ENCODE results near the gene TSC22D4.

DNA sequence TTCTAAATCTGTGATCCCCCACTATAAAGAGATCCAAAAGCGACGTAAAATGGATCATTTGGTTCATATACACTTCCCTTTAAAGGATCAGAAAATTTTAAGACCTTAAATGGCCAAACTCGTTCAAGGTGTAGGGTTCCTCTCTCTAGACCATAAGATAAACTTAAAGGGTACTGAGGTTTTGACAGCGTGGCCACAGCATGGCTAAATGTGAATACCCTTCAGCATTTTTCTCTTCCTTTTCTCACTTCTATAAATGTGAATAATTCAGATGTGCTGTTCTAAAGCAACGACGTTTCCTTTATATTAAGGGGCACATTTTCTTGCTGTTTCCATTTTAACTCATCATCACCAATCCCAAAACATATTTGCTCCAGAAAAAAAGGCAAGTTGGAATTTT, 55.7 kb downstream of the TSC22D4 start:
- TF ChIP-seq, protein P1, sequence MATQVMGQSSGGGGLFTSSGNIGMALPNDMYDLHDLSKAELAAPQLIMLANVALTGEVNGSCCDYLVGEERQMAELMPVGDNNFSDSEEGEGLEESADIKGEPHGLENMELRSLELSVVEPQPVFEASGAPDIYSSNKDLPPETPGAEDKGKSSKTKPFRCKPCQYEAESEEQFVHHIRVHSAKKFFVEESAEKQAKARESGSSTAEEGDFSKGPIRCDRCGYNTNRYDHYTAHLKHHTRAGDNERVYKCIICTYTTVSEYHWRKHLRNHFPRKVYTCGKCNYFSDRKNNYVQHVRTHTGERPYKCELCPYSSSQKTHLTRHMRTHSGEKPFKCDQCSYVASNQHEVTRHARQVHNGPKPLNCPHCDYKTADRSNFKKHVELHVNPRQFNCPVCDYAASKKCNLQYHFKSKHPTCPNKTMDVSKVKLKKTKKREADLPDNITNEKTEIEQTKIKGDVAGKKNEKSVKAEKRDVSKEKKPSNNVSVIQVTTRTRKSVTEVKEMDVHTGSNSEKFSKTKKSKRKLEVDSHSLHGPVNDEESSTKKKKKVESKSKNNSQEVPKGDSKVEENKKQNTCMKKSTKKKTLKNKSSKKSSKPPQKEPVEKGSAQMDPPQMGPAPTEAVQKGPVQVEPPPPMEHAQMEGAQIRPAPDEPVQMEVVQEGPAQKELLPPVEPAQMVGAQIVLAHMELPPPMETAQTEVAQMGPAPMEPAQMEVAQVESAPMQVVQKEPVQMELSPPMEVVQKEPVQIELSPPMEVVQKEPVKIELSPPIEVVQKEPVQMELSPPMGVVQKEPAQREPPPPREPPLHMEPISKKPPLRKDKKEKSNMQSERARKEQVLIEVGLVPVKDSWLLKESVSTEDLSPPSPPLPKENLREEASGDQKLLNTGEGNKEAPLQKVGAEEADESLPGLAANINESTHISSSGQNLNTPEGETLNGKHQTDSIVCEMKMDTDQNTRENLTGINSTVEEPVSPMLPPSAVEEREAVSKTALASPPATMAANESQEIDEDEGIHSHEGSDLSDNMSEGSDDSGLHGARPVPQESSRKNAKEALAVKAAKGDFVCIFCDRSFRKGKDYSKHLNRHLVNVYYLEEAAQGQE (IDR thresholded peaks at IDR 0.05; ENCODE audit: low read depth, low read length): no peak
- TF ChIP-seq, protein P2, sequence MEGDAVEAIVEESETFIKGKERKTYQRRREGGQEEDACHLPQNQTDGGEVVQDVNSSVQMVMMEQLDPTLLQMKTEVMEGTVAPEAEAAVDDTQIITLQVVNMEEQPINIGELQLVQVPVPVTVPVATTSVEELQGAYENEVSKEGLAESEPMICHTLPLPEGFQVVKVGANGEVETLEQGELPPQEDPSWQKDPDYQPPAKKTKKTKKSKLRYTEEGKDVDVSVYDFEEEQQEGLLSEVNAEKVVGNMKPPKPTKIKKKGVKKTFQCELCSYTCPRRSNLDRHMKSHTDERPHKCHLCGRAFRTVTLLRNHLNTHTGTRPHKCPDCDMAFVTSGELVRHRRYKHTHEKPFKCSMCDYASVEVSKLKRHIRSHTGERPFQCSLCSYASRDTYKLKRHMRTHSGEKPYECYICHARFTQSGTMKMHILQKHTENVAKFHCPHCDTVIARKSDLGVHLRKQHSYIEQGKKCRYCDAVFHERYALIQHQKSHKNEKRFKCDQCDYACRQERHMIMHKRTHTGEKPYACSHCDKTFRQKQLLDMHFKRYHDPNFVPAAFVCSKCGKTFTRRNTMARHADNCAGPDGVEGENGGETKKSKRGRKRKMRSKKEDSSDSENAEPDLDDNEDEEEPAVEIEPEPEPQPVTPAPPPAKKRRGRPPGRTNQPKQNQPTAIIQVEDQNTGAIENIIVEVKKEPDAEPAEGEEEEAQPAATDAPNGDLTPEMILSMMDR (IDR thresholded peaks at IDR 0.05): no peak
- TF ChIP-seq POLR2AphosphoS5 (IDR thresholded peaks at IDR 0.05; ENCODE audit: low read depth, low read length): no peak
- TF ChIP-seq, protein P3, sequence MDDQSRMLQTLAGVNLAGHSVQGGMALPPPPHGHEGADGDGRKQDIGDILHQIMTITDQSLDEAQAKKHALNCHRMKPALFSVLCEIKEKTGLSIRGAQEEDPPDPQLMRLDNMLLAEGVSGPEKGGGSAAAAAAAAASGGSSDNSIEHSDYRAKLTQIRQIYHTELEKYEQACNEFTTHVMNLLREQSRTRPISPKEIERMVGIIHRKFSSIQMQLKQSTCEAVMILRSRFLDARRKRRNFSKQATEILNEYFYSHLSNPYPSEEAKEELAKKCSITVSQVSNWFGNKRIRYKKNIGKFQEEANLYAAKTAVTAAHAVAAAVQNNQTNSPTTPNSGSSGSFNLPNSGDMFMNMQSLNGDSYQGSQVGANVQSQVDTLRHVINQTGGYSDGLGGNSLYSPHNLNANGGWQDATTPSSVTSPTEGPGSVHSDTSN (IDR thresholded peaks at IDR 0.05): no peak
- no peak for TF ChIP-seq GABPA (IDR thresholded peaks at IDR 0.05; ENCODE audit: low read depth)
- TF ChIP-seq, protein P4, sequence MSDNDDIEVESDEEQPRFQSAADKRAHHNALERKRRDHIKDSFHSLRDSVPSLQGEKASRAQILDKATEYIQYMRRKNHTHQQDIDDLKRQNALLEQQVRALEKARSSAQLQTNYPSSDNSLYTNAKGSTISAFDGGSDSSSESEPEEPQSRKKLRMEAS (IDR thresholded peaks at IDR 0.05; ENCODE audit: low read depth): no peak
- TF ChIP-seq RAD21 (IDR thresholded peaks at IDR 0.05; ENCODE audit: low read length): no peak
- no peak for TF ChIP-seq EZH2phosphoT487 (IDR thresholded peaks at IDR 0.05; ENCODE audit: borderline replicate concordance, low read depth)
- no peak for TF ChIP-seq CHD2 (IDR thresholded peaks at IDR 0.05; ENCODE audit: low read length, partially characterized antibody)
- TF ChIP-seq NRF1 (IDR thresholded peaks at IDR 0.05; ENCODE audit: low read depth, low read length): no peak
- no peak for TF ChIP-seq SMC3 (IDR thresholded peaks at IDR 0.05; ENCODE audit: low read depth, low read length)
- TF ChIP-seq TCF12 (IDR thresholded peaks at IDR 0.05): no peak
